Parietal lobe (tissue), 2 donors: ENCODE data around the gene RTF1. TPM values are rescaled to one million over a fixed set of nuclear protein-coding genes. Genes with fewer than 3 reads are reported as not detected.

Experiments used
- small RNA-seq: library from RNA; depleted of rRNA; stranded (forward); fragments of <200 nt; gene quantifications from one replicate; pipeline ENCODE3, GENCODE V24; 2014; ENCODE audit warnings: low replicate concordance
- total RNA-seq: library from RNA; depleted of rRNA; stranded (reverse); fragments of >200 nt; gene quantifications from one replicate; pipeline ENCODE4 v1.2.3, GENCODE V29; 2014

Gene RTF1
- 61.7 TPM for total RNA-seq

DNA sequence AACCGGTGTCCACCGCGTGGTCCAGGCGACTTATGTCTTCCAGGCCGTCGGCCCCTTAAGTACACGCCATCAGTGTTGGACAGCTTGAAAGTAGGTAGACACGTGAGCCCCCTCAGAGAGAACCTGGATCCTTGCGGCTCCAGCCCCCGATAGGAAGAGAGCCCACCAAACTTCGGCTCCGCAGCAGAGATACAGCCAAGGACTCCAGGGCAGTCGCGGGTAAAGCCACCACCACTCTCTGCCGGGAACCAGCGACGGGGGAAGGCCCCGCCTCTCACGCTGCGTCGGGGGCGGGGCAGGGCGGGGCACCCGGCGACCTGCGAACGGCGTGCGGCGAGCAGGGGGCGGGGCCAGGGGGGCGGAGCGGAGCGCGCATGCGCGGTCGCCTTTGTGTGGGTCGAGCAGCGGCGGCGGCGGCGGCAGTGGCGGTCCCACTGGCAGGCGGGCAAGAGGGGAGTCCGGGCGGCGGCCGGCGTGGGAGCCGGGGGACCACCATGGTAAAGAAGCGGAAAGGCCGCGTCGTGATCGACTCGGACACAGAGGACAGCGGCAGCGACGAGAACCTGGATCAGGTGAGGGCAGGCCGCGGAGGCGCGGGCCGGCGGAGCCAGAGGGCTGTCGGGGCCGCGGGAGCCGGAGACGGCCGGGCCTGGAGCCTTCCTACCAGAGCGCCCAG, at the start of gene RTF1:
Gene RTF1 (plus strand): TSS at position 354 of the 676 bp plus-strand sequence. CDS start 21 bp downstream, at position 375.

DNA sequence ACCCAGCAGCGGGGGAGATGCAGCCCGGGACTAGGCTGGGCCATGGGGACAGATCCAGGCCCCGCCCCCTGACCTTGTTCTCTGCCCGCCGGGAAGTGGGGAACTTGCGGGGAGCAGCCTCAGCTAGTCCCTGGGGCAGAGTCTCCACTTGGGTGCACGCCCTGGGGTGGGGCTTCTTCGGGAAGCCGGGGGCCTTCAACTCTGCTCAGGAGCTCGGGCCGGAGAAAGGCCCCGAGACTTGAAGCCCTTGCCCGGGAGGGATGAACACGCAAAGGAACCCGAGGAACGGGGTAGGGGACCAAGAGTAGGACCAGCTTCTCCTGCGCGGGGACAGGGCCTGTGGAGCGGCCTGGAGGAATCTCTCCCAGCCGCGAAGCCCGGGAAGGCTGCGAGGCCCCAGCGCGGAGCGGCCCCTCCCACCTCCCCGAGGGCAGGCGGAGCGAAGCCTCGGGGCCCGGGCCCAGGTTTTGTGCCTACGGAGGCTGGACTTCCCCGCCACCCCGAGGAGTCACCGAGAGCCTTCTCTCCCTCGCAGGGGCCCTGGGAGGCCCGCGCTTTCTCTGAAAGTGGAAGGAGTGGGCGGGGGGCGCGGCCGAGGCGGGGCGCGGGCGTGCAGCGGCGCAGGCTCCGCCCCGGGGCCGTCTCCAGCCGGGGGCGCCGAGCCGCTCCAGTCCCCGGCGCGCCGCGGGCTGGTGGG, 76.5 kb downstream of the RTF1 start, which contains the start of gene ITPKA:
Gene ITPKA (plus strand): TSS at position 670 of the 697 bp plus-strand sequence. CDS start 54 bp downstream, outside the sequence.

DNA sequence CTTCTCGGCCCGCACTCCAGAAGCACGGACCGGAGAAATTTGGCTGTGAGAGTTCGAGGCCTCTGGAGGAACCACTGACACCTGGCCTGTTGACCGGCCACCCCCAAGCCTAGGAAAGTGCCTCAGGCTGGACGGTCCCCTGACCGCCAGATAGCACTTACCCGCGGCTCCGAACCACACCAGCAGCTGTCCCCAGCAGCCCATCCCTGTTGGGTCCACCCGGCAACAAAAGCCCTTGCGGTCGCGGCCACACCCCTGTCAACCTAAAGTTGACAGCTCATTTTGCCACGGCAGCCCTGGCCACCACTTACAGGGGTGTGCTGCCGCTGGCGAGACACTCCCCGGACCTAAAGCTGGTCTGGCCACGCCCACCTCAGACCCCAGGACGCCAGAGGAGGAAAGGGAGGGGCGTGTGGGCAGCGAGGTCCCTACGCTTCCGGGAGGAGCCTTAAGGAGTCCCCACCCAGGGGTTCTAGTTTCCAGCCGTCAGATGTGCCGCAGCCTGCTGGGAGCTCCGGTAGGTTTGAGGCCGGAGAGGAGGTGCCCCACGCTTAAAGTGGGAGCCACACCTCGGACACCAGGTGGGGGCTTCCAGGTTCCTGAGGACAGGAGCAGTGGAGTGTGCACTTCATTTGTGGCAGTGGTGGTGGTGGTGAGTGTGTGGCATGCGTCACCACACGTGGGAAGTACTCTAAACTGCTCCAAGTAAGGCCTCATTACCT, 96.8 kb downstream of the RTF1 start, which contains the start of gene LTK:
Gene LTK (minus strand): TSS at position 322 of the 722 bp plus-strand sequence. CDS start 118 bp downstream, at position 204.

Small RNA genes lying within 50 kb of the gene (small RNA-seq; reads per million reads assigned to genes)
- gene RNU6-1169P, result not detected

Other genes with a start within 250 kb of the RTF1 start
- gene EXD1, start 186.3 kb upstream of the RTF1 start, total RNA-seq, result 0.63 TPM
- 33.5 TPM for gene CHP1, start 185.8 kb upstream of the RTF1 start, total RNA-seq
- gene OIP5, start 84.5 kb upstream of the RTF1 start, total RNA-seq, result 3.4 TPM
- 34.4 TPM for gene NUSAP1, start 84.2 kb upstream of the RTF1 start, total RNA-seq
- 19.1 TPM for gene NDUFAF1, start 14.6 kb upstream of the RTF1 start, total RNA-seq
- gene ITPKA, start 76.8 kb downstream of the RTF1 start, total RNA-seq, result 1.3 TPM
- gene LTK, start 96.7 kb downstream of the RTF1 start, total RNA-seq, result not detected
- gene RPAP1, start 127.2 kb downstream of the RTF1 start, total RNA-seq, result 29.7 TPM
- 23.5 TPM for gene TYRO3, start 142.1 kb downstream of the RTF1 start, total RNA-seq
- 111 TPM for gene MGA, start 243.3 kb downstream of the RTF1 start, total RNA-seq